Activated CD8-positive, alpha-beta memory T cell treated with anti-CD3 and anti-CD28 coated beads for 1 hour (primary cell): ENCODE results near the gene KRT37.

Source experiments
- DNase-seq, 2 donors: peaks; one replicate each; pipeline ENCODE4 v3.0.0-alpha.2; 2020; ENCODE audit warnings: low read depth in 1 of 2; ENCODE audit errors: extremely low read depth in 1 of 2

The KRT37 gene

DNA sequence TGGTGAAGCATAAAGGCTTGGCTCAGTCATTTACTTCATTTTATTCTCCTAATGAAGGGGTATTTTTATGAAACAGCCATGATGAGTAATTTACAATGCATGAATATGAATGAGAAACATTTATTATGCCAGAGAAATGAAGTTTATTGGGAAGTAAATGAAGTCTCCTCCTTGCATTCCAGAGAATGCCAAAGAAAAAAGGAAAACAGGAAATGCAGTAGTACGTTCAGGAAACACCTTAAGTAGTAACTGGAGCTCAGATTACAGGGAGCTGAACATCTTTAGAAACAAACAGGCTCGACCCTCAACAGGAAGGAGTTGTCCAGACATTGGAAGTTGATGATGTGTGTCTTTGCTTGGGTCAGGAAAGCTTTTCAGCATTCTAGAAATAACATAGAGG lies 46.8 kb downstream of the KRT37 start:
- no peak for DNase-seq
